Measurements from ENCODE around the gene SLC38A3. TPM values are rescaled to one million over a fixed set of nuclear protein-coding genes. Genes with fewer than 3 reads are reported as not detected.

SLC38A3 gene
- total and polyA plus RNA-seq, 9 of the 15 experiments (the other 6 are each of a cell fraction or from before 2014, with no cell fraction given) = 0.09 to 0.38 (median 0.16) TPM; not detected in 6

DNA sequence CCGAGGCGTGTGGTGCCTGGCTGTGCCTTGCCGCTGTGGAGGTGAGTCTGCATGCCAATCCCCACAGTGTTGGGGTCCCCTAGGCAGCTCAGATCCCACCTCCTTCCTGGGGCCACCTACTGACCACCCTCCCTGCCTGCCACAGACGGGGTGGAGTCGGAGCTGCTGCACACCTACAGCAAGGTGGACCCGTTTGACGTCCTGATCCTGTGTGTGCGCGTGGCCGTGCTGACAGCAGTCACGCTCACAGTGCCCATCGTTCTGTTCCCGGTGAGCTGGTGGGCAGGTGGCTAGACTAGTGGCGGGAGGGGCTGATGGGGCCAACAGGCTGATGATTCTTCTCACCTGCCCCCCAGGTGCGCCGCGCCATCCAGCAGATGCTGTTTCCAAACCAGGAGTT lies 13.4 kb downstream of the SLC38A3 start (continued):
- TF ChIP-seq, protein P1, sequence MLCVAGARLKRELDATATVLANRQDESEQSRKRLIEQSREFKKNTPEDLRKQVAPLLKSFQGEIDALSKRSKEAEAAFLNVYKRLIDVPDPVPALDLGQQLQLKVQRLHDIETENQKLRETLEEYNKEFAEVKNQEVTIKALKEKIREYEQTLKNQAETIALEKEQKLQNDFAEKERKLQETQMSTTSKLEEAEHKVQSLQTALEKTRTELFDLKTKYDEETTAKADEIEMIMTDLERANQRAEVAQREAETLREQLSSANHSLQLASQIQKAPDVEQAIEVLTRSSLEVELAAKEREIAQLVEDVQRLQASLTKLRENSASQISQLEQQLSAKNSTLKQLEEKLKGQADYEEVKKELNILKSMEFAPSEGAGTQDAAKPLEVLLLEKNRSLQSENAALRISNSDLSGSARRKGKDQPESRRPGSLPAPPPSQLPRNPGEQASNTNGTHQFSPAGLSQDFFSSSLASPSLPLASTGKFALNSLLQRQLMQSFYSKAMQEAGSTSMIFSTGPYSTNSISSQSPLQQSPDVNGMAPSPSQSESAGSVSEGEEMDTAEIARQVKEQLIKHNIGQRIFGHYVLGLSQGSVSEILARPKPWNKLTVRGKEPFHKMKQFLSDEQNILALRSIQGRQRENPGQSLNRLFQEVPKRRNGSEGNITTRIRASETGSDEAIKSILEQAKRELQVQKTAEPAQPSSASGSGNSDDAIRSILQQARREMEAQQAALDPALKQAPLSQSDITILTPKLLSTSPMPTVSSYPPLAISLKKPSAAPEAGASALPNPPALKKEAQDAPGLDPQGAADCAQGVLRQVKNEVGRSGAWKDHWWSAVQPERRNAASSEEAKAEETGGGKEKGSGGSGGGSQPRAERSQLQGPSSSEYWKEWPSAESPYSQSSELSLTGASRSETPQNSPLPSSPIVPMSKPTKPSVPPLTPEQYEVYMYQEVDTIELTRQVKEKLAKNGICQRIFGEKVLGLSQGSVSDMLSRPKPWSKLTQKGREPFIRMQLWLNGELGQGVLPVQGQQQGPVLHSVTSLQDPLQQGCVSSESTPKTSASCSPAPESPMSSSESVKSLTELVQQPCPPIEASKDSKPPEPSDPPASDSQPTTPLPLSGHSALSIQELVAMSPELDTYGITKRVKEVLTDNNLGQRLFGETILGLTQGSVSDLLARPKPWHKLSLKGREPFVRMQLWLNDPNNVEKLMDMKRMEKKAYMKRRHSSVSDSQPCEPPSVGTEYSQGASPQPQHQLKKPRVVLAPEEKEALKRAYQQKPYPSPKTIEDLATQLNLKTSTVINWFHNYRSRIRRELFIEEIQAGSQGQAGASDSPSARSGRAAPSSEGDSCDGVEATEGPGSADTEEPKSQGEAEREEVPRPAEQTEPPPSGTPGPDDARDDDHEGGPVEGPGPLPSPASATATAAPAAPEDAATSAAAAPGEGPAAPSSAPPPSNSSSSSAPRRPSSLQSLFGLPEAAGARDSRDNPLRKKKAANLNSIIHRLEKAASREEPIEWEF (CRISPR knock-in tag; IDR thresholded peaks at IDR 0.05) = no peak
- TF ChIP-seq YY1 (IDR thresholded peaks at IDR 0.05; ENCODE audit: borderline replicate concordance in 1 of 3, control insufficient read depth in 1 of 3, extremely low read depth in 1 of 3, insufficient read depth in 3 of 3, insufficient read length in 1 of 3, insufficient replicate concordance in 2 of 3, low read depth in 1 of 3, low read length in 2 of 3) = no peak
- TF ChIP-seq, protein P2, sequence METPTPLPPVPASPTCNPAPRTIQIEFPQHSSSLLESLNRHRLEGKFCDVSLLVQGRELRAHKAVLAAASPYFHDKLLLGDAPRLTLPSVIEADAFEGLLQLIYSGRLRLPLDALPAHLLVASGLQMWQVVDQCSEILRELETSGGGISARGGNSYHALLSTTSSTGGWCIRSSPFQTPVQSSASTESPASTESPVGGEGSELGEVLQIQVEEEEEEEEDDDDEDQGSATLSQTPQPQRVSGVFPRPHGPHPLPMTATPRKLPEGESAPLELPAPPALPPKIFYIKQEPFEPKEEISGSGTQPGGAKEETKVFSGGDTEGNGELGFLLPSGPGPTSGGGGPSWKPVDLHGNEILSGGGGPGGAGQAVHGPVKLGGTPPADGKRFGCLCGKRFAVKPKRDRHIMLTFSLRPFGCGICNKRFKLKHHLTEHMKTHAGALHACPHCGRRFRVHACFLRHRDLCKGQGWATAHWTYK (CRISPR knock-in tag; IDR thresholded peaks at IDR 0.05) = no peak
- no peak for TF ChIP-seq MYBL2 (IDR thresholded peaks at IDR 0.05; ENCODE audit: low read depth)
- TF ChIP-seq MYBL2 (CRISPR knock-in tag; IDR thresholded peaks at IDR 0.05; ENCODE audit: borderline replicate concordance) = no peak

Data from K562 (cell line).